Measurements from ENCODE around the gene SLC24A1.

SLC24A1 gene

DNA sequence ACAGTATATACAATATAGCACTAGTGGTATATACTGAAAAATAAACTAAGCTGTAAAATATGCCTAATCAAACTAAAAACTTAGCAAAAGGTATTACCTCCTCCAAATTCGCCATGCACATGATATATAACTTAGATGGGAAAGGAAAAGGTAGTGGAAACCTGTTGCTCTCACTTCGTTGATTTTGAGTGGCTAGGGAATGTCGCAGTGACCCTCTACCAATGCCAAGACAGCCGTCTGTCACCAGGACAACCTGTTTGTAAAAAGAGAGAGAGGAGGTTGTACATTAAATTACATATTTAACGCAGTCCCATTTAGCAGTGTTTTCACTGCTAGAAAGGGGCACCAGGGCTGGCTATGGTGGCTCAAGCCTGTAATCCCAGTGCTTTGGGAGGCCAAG is 22.1 kb upstream of the SLC24A1 start:
- TF ChIP-seq CTCF (IDR thresholded peaks at IDR 0.05; ENCODE audit: control extremely low read depth, extremely low read depth, low read depth, missing control alignments), result no peak
- DNase-seq (ENCODE audit: extremely low spot score), result no peak
- CTCF ChIA-PET, result interaction anchor here (1.8 kb wide), 1 partner anchor 13 kb away, joined by 12 read pairs; the partner anchor contains the start of gene INTS14
- POLR2A ChIA-PET, result no interaction called here

DNA sequence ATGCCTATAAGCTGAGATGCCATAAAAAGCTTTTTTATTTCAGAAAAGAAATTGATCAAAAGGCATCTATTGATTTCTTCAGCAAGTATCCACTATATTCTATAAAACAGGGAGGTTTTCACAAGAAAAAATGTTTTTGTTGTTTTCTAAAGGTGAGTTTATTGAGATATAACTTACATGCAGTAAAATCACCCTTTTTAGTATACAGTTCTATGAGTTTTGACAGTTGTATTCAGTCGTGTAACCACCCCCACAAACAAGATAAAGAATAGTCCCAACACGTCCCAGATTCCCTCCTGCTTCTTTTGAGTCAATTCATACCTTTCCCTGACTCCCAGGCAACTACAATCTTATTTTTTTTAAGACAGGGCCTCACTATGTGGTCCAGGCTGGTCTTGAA is 18.6 kb upstream of the SLC24A1 start:
- TF ChIP-seq CTCF (IDR thresholded peaks at IDR 0.05; ENCODE audit: control extremely low read depth, extremely low read depth, low read depth, missing control alignments), result no peak
- no peak for DNase-seq (ENCODE audit: extremely low spot score)
- CTCF ChIA-PET, result interaction anchor here (1.1 to 1.6 kb wide), 2 partner anchors 12 to 35 kb away, joined by 3 read pairs; no protein-coding TSS in a partner anchor
- POLR2A ChIA-PET, result no interaction called here

GRCh38 chr15:65603559-65603958 is 18.2 kb upstream of the SLC24A1 start:
- no peak for DNase-seq (ENCODE audit: extremely low spot score)
- ChIA-PET CTCF (interaction anchor here (1.1 kb wide), 1 partner anchor 35 kb away, joined by 3 read pairs; no protein-coding TSS in a partner anchor), POLR2A (no interaction called here)

GRCh38 chr15:65610871-65611718 is 10.6 kb upstream of the SLC24A1 start, which contains the start of gene INTS14:
Gene INTS14, minus strand, starts transcription at chr15:65611131. Its CDS starts 3,751 bp downstream, at chr15:65607380.
- peak; percentile 69 for TF ChIP-seq CTCF (IDR thresholded peaks at IDR 0.05; ENCODE audit: control extremely low read depth, extremely low read depth, low read depth, missing control alignments)
- CTCF ChIA-PET, result interaction anchor here (0.6 to 2.8 kb wide), 29 partner anchors 8 to 258 kb away, joined by 3 to 13 read pairs (median 3); partner anchors contain the start of genes RAB11A and SLC24A1
- POLR2A ChIA-PET, result interaction anchor here (0.5 to 1.4 kb wide), 5 partner anchors 11 to 260 kb away, joined by 3 to 7 read pairs (median 3); partner anchors contain the start of genes RAB11A and SLC24A1
- peak; percentile 97 for DNase-seq (ENCODE audit: extremely low spot score)

More at GRCh38 chr15:65603559-65603958, 18.2 kb upstream of the SLC24A1 start:
- no peak for TF ChIP-seq CTCF (IDR thresholded peaks at IDR 0.05; ENCODE audit: control extremely low read depth, extremely low read depth, low read depth, missing control alignments)

DNA sequence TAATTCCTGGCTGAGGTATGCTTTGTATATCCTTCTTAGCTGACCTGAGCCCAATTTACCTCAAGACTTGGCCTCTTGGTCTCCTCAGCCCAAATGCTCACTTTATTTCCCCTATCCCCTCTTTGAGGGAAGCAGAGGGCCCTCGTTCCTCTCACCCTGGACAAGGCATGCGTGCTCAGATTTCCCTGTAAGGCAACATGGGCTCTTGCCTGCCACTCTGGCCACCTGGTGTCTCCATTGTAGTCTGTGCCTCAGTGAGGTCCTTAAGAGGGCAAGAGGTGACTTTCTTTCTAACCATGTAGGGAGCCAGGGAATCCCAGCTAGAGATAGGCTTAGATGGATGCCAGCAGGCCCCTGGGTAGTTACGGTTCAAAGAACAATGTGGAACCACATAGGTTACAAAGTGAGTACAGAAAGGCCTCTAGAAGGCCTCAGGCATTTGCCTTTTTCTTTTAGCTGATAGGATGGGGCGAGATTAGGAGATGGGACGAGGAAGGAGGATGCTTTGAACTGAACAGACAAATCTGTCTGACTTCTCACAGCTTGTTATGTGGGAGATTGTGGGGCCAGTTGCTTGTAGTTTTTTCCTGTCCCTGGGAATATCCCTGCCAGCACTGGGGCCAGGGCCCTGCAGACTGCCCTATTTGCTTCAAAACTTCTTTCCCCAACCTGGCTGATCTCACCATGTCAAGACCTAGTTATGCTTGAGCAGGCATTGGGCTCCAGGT is 9.7 kb upstream of the SLC24A1 start:
- ChIA-PET CTCF (interaction anchor here (1.0 to 3.6 kb wide), 14 partner anchors 10 to 245 kb away, joined by 3 to 13 read pairs (median 6); partner anchors contain the start of gene SLC24A1), POLR2A (no interaction called here)
- no peak for DNase-seq (ENCODE audit: extremely low spot score)
- no peak for TF ChIP-seq CTCF (IDR thresholded peaks at IDR 0.05; ENCODE audit: control extremely low read depth, extremely low read depth, low read depth, missing control alignments)

DNA sequence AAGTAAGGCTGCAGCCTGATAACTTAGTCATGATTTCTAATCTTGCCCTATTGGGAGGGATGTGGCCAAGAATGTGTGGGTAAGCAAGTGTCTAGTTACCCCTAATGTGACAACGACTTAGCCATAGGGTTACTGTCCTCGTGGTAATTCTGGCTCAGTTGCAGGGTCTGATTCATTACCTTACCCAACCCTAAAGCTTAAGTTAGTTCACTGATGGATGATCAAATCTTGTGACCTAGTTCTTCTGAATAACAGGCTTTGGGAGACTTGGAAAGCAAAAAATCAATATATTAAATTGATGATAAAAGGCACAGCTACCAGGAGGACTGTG is 9.2 kb upstream of the SLC24A1 start:
- no peak for TF ChIP-seq CTCF (IDR thresholded peaks at IDR 0.05; ENCODE audit: control extremely low read depth, extremely low read depth, low read depth, missing control alignments)
- CTCF ChIA-PET, result interaction anchor here (0.6 to 3.6 kb wide), 7 partner anchors 9 to 680 kb away, joined by 3 to 12 read pairs (median 4); partner anchors contain the start of genes DIS3L and SLC24A1
- no peak for DNase-seq (ENCODE audit: extremely low spot score)
- POLR2A ChIA-PET, result no interaction called here
